HG03139 (cell line): ENCODE results near the gene KRT7.
"Not testable (repeated sequence)": the region's sequence is repeated elsewhere in the genome, so short reads cannot be mapped to it uniquely, and the experiment has no call there.

ENCODE experiments used
- ATAC-seq: cut with Tn5 transposase; IDR thresholded peaks from one replicate; pipeline ENCODE4 v1.9.1; 2021; ENCODE audit not compliant: unreplicated experiment

Gene KRT7

GRCh38 chr12:52254965-52255751 lies 22.1 kb downstream of the KRT7 start:
- no peak for ATAC-seq

- no peak for ATAC-seq
These were observed 23.0 kb downstream of the KRT7 start for GRCh38 chr12:52255926-52256583.

- ATAC-seq: no peak
These were observed 23.5 kb downstream of the KRT7 start for GRCh38 chr12:52256584-52256935.

- no peak for ATAC-seq
These were observed 24.1 kb downstream of the KRT7 start for GRCh38 chr12:52257074-52257551.

GRCh38 chr12:52257922-52258321 lies 24.9 kb downstream of the KRT7 start:
- ATAC-seq: not testable (repeated sequence)

- ATAC-seq: no peak
These were observed 25.4 kb downstream of the KRT7 start for GRCh38 chr12:52258335-52258901.

- ATAC-seq: no peak
These were observed 26.7 kb downstream of the KRT7 start for GRCh38 chr12:52259657-52260243.

GRCh38 chr12:52260361-52261207 lies 27.5 kb downstream of the KRT7 start:
- ATAC-seq: no peak

GRCh38 chr12:52261208-52261484 lies 28.1 kb downstream of the KRT7 start:
- ATAC-seq: no peak

GRCh38 chr12:52262286-52262685 lies 29.2 kb downstream of the KRT7 start:
- no peak for ATAC-seq

- no peak for ATAC-seq
These were observed 30.9 kb downstream of the KRT7 start for GRCh38 chr12:52263761-52264434.

- no peak for ATAC-seq
These were observed 31.4 kb downstream of the KRT7 start for GRCh38 chr12:52264435-52264825.

- no peak for ATAC-seq
These were observed 33.5 kb downstream of the KRT7 start for GRCh38 chr12:52266514-52266913.

GRCh38 chr12:52267266-52267665 lies 34.2 kb downstream of the KRT7 start:
- ATAC-seq: no peak

GRCh38 chr12:52267699-52268098 lies 34.7 kb downstream of the KRT7 start:
- no peak for ATAC-seq

- ATAC-seq: no peak
These were observed 35.2 kb downstream of the KRT7 start for GRCh38 chr12:52268212-52268611.

GRCh38 chr12:52270541-52271070 lies 37.6 kb downstream of the KRT7 start:
- ATAC-seq: no peak

- no peak for ATAC-seq
These were observed 38.1 kb downstream of the KRT7 start for GRCh38 chr12:52271158-52271557.

GRCh38 chr12:52274521-52275120 lies 41.6 kb downstream of the KRT7 start, which contains the start of gene KRT86:
Gene KRT86, plus strand, starts transcription at chr12:52274645. Its CDS starts 27,272 bp downstream, at chr12:52301917.
- no peak for ATAC-seq

GRCh38 chr12:52275686-52276085 lies 42.6 kb downstream of the KRT7 start:
- no peak for ATAC-seq
